Stimulated activated CD4-positive, alpha-beta T cell treated with anti-CD3 and anti-CD28 coated beads, Interleukin-15, amount 100 ng/mL, for 48 hours (primary cell): Measurements from ENCODE around the gene STXBP4.

Experiments
- DNase-seq, 2 donors: peaks; one replicate each; pipeline ENCODE4 v3.0.0-alpha.2; 2020; ENCODE audit warnings: low read depth in 2 of 2

The STXBP4 gene

DNA sequence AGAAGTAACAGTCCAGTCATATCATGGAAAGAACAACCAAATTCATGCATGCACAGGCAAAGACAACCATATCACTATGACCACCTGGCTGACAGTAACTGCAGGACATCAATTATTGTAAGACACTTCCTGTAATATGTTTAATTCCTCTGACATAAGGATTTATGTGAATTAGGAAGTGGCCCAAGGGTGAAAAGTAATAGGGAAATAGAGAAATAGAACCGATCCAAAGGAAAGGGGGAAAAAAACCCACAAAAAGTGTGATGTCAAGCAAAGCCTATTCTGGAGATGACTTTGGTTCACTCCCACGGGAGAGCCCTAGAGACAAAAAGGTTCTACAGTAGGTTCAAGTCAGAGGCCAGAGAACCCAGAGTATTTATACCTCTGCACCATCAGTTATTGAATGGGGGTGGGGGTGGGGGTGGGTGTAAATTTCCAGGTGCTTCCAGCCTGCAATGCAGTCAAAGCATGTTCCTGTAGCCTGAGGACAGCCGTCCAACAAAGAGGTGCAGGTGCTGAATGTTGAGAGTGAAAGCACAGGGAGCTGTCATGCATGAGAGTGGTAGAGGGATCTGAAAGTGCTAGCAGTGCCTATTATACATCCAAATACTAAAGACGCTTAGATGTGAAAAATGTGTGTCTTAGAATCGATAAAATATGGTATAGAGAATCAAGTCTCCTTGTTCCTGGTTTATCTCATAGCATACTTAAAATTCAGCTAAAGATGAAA is 200.6 kb downstream of the STXBP4 start:
- DNase-seq: no peak

DNA sequence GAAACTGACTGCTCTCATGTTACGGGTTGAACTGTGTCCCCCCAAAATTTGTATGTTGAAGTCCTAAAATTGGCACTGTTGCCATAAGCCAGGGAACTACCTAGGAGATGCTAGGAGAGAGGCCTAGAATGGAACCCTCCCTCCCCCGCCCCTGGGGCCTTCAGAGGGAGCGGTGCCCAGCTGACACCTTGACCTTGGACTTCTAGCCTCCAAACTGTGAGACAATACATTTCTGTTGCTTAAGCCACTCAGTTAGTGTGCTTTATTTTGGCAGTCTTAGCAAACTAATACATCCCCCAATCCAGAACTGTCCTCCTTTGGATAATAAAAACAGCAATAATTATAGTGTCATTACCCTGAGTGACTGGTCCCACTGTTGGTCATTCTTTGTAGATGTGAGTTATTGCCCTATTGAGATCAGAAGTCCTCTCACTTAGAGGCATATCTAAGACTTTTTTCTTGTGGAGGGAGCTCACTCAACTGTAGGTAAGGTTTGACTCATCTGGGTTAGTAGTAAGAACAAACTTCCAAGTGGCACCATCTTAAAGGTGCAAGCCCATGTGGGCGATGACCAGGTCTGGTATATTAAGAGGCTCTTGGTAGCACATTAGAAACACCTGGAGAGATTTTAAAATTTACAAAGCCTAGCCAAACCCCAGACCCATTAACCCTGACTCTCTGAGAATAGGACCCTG is 203.2 kb downstream of the STXBP4 start:
- no peak for DNase-seq

DNA sequence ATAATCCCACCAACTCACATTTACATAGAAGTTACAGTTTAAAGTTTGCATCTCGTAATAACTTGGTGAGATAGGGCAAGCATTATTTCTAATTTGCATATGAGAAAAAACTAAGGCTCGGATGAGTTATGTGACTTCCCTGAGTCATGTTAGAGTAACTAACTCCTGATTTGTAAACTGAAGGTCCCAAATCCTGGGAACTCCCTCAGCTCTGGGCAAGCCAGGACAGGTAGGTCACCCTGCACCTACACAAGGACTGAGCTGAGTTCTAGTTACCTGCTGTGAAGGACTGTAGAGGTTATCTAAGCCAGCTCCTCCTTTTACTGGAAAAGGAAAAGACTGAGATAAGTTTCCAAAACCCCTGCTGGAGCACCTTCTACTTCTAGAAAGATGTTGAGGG is 204.0 kb downstream of the STXBP4 start:
- DNase-seq: no peak

DNA sequence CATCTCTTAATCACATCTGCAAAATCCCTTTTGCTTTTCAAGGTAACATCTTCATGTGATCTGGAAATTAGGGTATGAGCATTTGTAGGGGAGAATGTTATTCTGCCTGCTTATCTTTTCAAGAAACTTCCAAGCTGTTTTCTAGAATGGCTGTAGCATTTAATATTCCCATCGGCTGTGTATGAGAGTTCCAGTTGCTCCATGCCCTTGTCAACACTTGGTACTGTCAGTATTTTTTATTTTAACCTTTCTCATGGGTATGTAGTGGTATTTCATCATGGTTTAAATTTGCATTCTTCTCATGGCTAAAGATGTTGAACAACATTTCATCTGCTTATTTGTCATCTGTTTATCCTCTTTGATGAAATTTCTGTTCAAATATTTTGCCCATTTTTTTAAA is 205.6 kb downstream of the STXBP4 start:
- DNase-seq: no peak

DNA sequence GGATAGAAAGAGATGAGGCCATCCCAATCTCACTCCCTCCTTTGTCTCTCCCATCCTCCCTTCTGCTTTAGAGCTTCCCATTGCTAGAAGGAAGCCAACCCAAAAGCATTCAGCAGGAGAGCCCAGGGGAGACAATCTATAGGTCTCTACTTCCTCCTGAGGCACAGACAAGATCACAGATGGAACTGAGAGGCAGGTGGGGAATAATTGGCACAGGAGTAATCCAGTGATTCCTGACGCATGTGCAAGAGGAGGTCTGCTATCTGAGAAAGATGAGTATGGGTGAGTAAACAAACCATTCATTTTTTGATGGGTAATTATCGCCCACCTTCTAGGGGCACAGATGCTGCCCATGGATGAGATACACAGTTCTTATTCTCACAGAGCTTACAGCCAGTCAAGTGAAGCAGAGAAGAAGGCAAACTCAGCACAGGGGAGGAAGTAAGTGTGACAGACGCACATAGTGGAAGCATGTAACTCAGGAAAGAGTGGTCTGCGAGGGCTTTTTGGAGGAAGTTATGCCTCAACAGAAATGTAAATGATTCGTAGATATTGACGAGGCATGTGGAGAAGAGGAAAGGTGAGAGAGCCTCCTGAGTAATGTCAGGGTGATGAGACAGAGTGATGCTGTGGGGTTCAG is 207.3 kb downstream of the STXBP4 start:
- no peak for DNase-seq

DNA sequence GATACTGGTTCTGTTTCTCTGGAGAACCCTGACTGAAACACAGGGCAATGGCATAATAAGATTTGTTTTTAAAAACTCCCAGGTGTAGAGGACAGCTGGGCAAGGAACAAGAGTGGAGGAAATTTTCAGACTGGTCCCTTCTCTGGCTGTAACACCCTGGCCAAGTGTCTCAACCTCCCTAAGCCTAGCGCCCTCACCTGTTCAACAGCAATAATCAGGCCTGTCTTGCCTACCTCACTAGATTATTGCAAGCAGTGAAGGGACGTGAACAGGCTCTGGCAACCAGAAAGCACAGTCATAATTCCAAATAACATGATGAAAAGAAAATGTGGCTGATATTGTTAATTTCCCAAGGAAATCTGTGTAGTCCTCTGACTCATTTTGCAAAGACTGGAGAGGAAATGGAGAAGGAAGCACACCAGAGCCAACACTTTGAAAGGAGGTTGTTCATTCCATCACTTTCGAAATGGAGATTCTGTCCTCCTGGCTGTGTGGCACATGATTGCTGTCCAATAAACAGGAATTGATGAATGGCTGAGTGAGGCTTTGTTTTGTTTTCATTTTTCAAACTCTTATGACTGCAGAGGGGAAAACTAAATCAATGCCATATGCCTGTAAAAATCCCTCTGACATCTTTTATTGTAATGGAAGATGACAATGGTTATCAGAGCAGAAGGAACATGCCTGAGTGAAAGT is 208.7 kb downstream of the STXBP4 start:
- DNase-seq: no peak

DNA sequence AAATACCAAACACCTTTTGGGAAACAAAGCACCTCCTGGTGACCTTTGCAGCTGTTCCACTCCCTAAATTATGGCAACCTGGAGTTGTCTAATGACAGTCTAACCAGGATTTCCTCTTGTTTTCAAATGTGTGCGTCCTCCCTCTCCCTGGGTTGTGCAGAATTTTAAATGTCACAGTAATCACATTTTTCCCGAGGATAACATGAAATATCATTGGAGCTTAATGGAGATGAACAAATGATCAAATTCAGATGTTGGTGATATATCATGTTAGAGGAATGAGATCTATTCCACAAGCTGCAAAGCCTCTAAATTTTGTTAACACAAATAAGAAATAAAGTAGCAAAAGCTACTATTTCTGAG is 209.3 kb downstream of the STXBP4 start:
- no peak for DNase-seq

DNA sequence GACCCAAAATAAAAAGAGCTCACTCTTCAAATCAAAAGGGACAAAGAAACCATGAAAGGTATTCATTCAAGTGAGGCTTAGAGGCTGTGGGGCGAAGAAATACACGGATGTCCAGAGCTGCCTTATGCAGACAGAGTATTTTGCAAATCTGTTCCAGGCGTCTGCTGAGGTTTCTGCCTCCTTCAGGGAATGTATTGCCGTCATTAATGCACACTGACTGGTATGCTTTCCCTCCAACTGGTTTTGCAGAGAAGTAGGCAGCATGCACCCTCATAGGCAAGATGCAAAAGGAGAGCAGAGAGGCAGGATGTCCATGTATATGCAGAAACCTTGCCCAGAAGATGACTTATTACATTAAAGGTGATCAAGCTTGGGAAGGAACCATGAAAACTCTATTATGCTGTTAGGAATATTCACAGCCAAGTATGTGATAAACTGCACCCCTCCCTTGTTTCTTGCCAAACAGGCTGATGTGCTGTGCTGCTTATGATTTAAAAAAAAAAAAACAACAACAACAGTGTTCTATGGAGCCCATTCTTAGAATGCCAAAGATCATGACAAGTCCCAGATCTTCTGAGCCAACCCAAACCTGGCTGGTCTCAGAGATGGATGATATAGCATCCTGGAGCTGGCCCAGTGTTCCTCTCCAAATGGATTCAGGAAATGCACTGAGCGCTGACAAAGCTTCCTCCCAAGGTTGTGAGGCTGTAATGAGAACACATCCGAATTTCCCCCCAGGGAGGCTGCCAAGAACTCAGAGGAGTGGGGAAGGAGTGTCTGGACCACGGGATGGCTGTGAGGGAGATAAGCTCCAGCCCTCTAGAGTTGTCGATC is 218.6 kb downstream of the STXBP4 start:
- DNase-seq: no peak

DNA sequence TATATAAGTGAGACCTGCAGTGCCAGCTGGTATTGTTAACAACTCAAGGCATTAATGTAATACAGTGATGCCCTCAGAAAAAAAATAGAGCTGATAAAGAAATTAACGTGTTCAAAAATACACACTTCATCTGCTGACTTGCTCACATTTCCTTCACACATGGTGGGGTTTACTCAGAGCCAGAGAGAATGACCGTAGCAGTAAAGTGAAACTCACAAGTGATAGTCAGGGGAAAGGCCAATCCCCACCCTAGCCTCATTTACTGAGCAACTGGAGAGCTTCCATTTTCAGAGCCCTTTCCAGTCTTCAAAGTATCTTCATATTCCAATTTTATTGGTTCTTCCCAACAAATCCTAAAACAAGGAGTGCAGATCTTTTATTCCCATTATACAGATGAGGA is 222.2 kb downstream of the STXBP4 start:
- no peak for DNase-seq

DNA sequence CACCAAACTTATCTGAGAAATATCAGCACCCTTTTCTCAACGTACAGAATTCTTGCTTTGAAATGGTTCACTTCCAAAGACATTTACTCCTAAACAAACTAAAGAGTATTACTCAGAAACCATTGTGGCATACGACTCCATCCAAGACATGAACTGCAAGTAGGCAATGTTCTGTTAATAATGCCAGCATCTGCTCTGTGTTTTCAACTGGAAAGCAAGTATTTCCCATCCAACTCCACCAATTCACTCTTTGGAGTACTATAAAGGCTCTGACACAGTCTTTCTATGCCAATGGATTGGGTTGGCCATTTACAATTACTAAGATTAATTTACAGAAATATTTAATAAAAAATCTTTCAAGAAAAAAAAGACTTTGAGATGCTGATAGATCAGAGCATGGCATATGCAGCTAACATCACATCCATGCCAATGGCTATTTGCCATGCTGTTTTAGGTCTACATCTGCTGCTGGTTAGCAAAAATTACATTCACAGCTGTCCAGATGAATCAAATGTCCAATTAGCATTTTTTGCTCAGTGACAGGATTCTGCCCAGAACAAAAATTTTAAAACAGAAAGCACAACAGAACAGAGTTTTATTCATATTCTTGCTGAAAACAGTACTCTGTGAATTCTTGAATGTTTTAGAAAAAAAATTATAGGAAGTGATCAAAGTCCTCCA is 230.3 kb downstream of the STXBP4 start:
- DNase-seq: no peak

DNA sequence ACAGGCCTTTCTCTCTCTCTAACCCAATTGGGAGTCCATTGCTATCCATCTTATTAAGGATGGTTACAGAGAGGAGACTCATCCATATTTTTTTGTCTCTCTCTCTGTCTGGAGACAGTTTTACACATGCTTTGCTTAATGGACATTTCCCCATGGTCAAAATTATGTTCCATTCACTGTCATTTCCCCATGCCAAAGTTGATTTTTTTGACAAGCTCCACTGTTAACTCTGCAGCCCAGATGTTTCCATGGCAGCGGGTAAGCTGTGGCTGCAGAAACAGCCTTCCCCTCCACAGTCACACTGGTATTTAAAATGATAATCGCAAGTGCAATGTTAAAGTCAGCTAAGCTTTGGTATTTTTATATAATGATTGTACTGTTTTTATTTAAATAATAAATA is 232.3 kb downstream of the STXBP4 start:
- no peak for DNase-seq

DNA sequence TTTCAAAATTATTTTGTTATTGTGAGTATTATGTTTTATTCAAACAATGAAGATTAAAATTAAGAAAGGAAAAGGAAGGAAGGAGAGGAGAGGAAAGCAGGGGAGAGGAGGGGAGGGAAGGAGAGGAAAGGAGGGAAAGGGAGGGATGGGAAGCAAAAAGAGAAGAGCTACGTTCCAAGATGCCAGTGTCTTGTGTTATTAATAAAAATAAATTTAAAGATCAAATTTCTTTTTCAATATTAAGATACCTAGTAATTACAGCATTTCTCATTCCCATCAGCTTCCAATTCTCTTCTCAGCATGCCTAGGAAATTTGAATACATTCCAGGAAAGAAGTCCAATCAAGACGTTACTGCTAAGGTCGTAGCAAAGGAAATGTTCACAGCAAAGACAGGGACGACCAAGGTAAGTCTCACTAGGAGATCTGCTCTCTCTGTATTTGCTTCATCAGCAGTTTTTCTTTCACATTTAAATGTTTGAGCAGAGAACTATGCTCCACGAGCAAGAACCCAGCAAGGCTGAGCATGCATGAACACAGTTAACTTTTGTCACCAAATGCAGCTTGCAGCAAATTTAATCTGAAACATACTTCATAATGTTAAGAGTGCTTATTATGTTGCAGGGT is 232.9 kb downstream of the STXBP4 start:
- no peak for DNase-seq

DNA sequence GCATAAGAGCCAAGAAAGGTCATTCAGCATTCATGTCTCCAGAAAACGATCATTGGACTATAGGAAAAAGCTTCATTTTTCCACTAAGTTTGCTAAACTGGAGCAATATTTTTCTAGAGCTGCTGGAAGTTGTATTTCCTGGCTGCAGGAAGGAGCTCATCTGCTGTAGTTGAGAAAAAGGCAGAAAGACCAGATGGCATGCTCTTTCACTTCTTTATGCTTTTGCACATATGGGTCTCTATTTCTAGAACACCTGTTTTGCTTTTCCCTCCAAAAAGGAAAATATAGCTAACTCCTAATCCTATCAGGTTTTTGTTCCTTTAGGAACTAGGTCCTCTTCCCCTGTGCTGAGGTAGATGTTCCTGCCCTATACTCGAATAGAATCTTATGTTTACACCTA is 234.3 kb downstream of the STXBP4 start:
- DNase-seq: no peak

DNA sequence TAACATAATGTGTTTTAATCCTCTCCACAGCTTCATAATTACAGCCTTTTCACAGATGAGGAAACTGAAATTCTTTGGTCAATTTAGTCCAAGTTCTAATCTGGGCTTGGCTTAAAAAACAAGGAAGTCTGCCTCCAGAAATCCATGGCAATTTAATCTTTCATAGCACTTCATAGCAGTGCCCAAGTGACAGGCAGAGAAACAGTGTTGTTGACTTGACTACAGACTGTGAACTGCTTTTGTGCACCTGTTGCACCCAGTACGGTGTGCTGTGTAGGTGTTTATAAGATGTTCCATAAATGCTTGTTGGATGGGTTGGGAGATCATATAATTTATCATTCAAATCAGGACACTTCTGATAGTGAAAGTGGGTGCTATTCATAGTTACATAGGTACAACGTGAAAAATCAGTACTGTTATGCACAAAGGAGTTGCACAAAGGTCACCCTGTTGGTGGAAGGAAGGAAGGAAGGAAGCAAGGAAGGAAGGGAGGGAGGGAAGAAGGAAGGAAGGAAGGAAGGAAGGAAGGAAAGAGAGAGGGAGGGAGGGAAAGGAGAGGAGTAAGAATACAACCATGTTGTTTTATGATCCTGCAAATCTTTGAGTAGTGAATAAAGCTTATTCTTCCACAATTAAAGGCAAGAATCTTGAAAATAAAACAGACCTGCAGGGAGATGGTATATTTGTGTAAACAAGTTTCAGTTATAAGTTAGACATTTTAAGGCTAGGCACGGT is 239.7 kb downstream of the STXBP4 start:
- DNase-seq: no peak

DNA sequence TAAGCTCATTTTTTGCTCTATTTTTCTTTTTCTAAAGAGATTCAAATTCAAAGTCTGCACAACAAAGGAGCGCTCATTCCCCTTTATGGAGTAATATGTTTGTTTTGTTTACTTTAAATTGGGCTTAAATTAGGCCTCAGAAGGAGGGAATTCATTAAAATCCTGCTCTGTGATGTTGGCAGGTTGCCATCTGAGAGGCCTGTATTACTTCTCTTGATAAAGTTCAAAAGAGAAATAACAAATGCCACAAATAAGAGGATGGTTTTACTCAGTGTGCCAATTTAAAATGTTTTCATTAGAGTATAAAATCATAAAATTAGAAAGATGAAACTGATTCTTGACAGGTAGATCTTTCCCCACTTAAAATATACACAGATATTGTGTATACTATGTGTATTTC is 241.7 kb downstream of the STXBP4 start:
- no peak for DNase-seq

DNA sequence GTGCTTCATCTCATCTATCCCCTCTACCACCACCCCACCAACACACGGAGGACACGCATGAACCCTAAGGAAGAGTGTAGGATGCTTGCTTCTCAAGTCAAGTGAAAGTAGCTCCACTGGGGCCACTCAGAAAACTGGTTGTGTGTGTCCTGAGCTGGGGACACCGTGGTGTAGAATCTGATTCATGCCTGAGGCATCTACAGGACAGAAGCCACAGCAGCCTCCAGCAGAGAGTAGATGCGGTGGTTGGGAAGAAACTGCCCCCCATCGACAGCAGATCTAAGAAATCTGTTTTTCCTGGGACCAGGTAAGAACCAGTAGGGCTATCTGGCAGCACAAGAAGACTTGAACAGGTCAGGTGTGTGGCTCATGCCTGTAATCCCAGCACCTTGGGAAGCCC is 244.3 kb downstream of the STXBP4 start:
- no peak for DNase-seq

DNA sequence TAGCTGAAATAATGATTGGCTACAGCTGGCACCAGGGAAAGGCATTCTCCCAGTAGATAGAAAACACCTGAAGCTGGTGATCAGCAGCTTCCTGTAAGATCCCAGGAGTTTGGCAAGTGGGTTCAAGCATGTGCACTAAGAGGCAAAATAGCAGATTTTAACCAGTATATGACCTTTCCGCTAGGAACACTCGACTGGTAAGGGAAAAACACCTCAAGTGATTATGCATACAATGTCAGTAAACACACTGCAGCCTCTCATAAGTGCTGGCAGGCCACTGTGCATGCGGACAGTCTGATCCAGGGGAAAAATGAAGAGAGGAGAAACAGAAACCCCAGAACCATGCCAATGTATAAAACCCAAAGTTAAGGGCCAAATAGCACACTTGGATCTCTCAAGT is 247.1 kb downstream of the STXBP4 start:
- no peak for DNase-seq

DNA sequence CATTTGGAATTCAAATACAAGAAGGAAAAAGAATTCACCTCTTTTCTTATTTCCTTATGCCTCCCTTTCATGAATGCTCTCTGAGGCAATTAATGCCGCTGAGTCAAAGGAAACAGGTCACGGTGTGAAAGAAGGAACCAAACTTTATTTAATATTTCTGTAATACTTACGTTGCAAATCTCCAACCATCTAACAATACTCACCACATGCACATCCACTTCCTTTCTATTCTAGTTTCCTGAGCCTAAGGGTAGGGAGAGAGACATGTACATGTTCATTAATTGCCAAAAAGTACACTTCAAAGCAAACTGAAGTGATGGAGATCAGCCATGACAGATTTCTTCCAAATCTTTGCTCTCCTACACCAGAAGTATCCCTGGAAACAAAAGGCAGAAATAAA is 248.3 kb downstream of the STXBP4 start:
- no peak for DNase-seq

DNA sequence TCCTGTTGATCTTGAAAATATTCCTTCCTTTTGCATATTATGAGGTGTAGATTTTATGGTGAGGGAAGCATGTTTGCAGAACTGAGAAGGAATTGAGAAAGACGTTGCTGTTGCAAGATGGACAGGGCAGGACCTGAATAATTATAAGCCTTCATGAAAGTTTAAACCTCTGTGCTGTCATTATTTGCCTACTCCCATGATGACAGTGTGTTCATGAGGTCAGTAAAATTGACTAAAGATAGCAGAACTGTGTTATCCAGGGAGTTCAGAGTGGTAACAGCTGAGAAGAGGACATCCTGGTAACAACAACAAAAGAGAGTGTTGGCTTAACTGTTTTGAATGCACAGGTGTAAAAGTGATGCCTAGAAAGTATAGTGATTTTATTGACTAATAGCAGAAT is 250.9 kb downstream of the STXBP4 start:
- DNase-seq: no peak

DNA sequence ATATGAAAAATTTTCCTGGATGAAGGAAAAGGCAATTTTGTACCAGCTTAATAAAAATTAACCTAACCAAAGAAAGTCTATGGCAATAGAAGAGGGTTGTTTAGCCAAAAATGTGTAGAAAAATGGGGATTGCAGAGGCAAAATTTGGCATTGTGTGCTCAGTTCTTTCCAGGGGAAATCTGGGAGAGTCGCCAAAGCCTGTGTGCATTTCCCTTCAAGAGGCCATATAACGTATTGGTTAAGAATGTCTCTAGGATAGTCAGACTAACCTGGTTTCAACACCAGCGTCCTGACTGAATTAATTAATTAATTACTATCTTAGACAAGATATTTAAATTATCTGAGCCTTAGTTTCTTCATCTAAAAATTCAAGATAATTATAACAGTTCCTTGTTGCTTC is 251.4 kb downstream of the STXBP4 start:
- no peak for DNase-seq
